ENCODE measurements around the gene CDKN1B. TPM values are rescaled to one million over a fixed set of nuclear protein-coding genes. Genes with fewer than 3 reads are reported as not detected.

CDKN1B gene
- 30.5 TPM for polyA plus RNA-seq (2012; ENCODE audit: insufficient read length, low read depth)

DNA sequence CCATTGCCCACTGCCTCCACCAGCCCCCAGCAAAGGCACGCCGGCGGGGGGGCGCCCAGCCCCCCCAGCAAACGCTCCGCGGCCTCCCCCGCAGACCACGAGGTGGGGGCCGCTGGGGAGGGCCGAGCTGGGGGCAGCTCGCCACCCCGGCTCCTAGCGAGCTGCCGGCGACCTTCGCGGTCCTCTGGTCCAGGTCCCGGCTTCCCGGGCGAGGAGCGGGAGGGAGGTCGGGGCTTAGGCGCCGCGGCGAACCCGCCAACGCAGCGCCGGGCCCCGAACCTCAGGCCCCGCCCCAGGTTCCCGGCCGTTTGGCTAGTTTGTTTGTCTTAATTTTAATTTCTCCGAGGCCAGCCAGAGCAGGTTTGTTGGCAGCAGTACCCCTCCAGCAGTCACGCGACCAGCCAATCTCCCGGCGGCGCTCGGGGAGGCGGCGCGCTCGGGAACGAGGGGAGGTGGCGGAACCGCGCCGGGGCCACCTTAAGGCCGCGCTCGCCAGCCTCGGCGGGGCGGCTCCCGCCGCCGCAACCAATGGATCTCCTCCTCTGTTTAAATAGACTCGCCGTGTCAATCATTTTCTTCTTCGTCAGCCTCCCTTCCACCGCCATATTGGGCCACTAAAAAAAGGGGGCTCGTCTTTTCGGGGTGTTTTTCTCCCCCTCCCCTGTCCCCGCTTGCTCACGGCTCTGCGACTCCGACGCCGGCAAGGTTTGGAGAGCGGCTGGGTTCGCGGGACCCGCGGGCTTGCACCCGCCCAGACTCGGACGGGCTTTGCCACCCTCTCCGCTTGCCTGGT, at the start of gene CDKN1B:
CDKN1B (plus strand) TSS at position 576 of the 793 bp plus-strand sequence. CDS start 472 bp downstream, outside the sequence.
- TF ChIP-seq FOXP2 (optimal IDR thresholded peaks at IDR 0.05; ENCODE audit: borderline replicate concordance, extremely low read depth, extremely low read length, insufficient read depth) (peak; percentile 83), REST (IDR thresholded peaks at IDR 0.05; ENCODE audit: insufficient read depth in 1 of 2, low read depth in 2 of 2, low read length in 2 of 2) (peak; percentile 14 to 41; a peak in 1 of 4 replicates), SIN3A (IDR thresholded peaks at IDR 0.05; ENCODE audit: borderline replicate concordance, insufficient read depth, low read length) (no peak), TAF1 (IDR thresholded peaks at IDR 0.05; ENCODE audit: borderline replicate concordance, insufficient read depth, low read length) (peak; percentile 72; the same call in 1 of the 2 replicates), POLR2AphosphoS5 (IDR thresholded peaks at IDR 0.05; ENCODE audit: low read depth, low read length) (peak; percentile 67)

GRCh38 chr12:12668005-12668404, 49.2 kb upstream of the CDKN1B start:
- TF ChIP-seq REST (IDR thresholded peaks at IDR 0.05; ENCODE audit: insufficient read depth in 1 of 2, low read depth in 2 of 2, low read length in 2 of 2) (no peak), SIN3A (IDR thresholded peaks at IDR 0.05; ENCODE audit: borderline replicate concordance, insufficient read depth, low read length) (no peak), TAF1 (IDR thresholded peaks at IDR 0.05; ENCODE audit: borderline replicate concordance, insufficient read depth, low read length) (no peak), POLR2AphosphoS5 (IDR thresholded peaks at IDR 0.05; ENCODE audit: low read depth, low read length) (no peak), FOXP2 (optimal IDR thresholded peaks at IDR 0.05; ENCODE audit: borderline replicate concordance, extremely low read depth, extremely low read length, insufficient read depth) (no peak)

- no peak for TF ChIP-seq SIN3A (IDR thresholded peaks at IDR 0.05; ENCODE audit: borderline replicate concordance, insufficient read depth, low read length)
- no peak for TF ChIP-seq TAF1 (IDR thresholded peaks at IDR 0.05; ENCODE audit: borderline replicate concordance, insufficient read depth, low read length)
- no peak for TF ChIP-seq FOXP2 (optimal IDR thresholded peaks at IDR 0.05; ENCODE audit: borderline replicate concordance, extremely low read depth, extremely low read length, insufficient read depth)
- TF ChIP-seq REST (IDR thresholded peaks at IDR 0.05; ENCODE audit: insufficient read depth in 1 of 2, low read depth in 2 of 2, low read length in 2 of 2): no peak
- TF ChIP-seq POLR2AphosphoS5 (IDR thresholded peaks at IDR 0.05; ENCODE audit: low read depth, low read length): no peak
These were observed 48.1 kb upstream of the CDKN1B start for GRCh38 chr12:12669020-12669419.

GRCh38 chr12:12671850-12672660, 45.1 kb upstream of the CDKN1B start:
- TF ChIP-seq REST (IDR thresholded peaks at IDR 0.05; ENCODE audit: insufficient read depth in 1 of 2, low read depth in 2 of 2, low read length in 2 of 2) (no peak), SIN3A (IDR thresholded peaks at IDR 0.05; ENCODE audit: borderline replicate concordance, insufficient read depth, low read length) (no peak), TAF1 (IDR thresholded peaks at IDR 0.05; ENCODE audit: borderline replicate concordance, insufficient read depth, low read length) (no peak), FOXP2 (optimal IDR thresholded peaks at IDR 0.05; ENCODE audit: borderline replicate concordance, extremely low read depth, extremely low read length, insufficient read depth) (no peak), POLR2AphosphoS5 (IDR thresholded peaks at IDR 0.05; ENCODE audit: low read depth, low read length) (no peak)

Measured in PFSK-1 (cell line).